LNCAP (cell line): ENCODE data around the gene MYOF.

Experiments
- CTCF ChIP-seq: fragments of 450-650 bp; IDR thresholded peaks from 2 replicates; pipeline ENCODE4 v1.5.1; 2017; ENCODE audit warnings: mild to moderate bottlenecking

MYOF gene

GRCh38 chr10:93482145-93482834 is at the start of gene MYOF:
MYOF (minus strand) TSS chr10:93482334; CDS start chr10:93482194, 140 bp downstream.
- TF ChIP-seq CTCF = peak; percentile 47

- TF ChIP-seq CTCF = no peak
These were observed 36.4 kb upstream of the MYOF start for GRCh38 chr10:93518531-93518930.

- no peak for TF ChIP-seq CTCF
These were observed 33.9 kb upstream of the MYOF start for GRCh38 chr10:93516006-93516380.

GRCh38 chr10:93515071-93516005 is 33.2 kb upstream of the MYOF start:
- no peak for TF ChIP-seq CTCF

- no peak for TF ChIP-seq CTCF
These were observed 32.4 kb upstream of the MYOF start for GRCh38 chr10:93514521-93514920.

GRCh38 chr10:93513091-93513490 is 31.0 kb upstream of the MYOF start:
- TF ChIP-seq CTCF = no peak

GRCh38 chr10:93512565-93512964 is 30.4 kb upstream of the MYOF start:
- no peak for TF ChIP-seq CTCF
